H9 (cell line): ENCODE measurements around the gene UNC5A. TPM values are rescaled to one million over a fixed set of nuclear protein-coding genes. Genes with fewer than 3 reads are reported as not detected.

Source experiments
- DNase-seq: peaks from one replicate; pipeline ENCODE4 v3.0.0-alpha.2; 2017
- H2AFZ ChIP-seq: one replicate; pipeline ENCODE4 v1.6.1; 2013; ENCODE audit warnings: mild to moderate bottlenecking, low read length, control low read depth, moderate library complexity
- H2AK5ac ChIP-seq: 2 replicates; pipeline ENCODE4 v1.6.1; 2013; ENCODE audit warnings: low read length, control low read depth, mixed read lengths; ENCODE audit not compliant: insufficient read length
- H2BK120ac ChIP-seq: one replicate; pipeline ENCODE4 v1.6.1; 2013; ENCODE audit warnings: low read depth, mild to moderate bottlenecking, low read length, control low read depth, inconsistent platforms; ENCODE audit not compliant: poor library complexity, severe bottlenecking
- H2BK12ac ChIP-seq: 2 replicates; pipeline ENCODE4 v1.6.1; 2013; ENCODE audit warnings: low read length, control low read depth, mixed read lengths, low read depth; ENCODE audit not compliant: insufficient read length
- H2BK15ac ChIP-seq: 2 replicates; pipeline ENCODE4 v1.6.1; 2013; ENCODE audit warnings: low read depth, low read length, control low read depth
- H2BK20ac ChIP-seq: one replicate; pipeline ENCODE4 v1.6.1; 2013; ENCODE audit warnings: low read depth, mild to moderate bottlenecking, low read length, control low read depth, inconsistent platforms; ENCODE audit not compliant: poor library complexity, severe bottlenecking
- H2BK5ac ChIP-seq: 2 replicates; pipeline ENCODE4 v1.6.1; 2013; ENCODE audit warnings: low read length, control low read depth, mixed read lengths; ENCODE audit not compliant: insufficient read length
- H3K14ac ChIP-seq: 2 replicates; pipeline ENCODE4 v1.6.1; 2013; ENCODE audit warnings: low read length, control low read depth; ENCODE audit not compliant: insufficient read depth
- H3K18ac ChIP-seq: 2 replicates; pipeline ENCODE4 v1.6.1; 2013; ENCODE audit warnings: low read depth, mild to moderate bottlenecking, mixed read lengths, low read length, control low read depth; ENCODE audit not compliant: insufficient read length
- H3K23ac ChIP-seq: 2 replicates; pipeline ENCODE4 v1.6.1; 2013; ENCODE audit warnings: low read length, control low read depth, mixed read lengths, low read depth; ENCODE audit not compliant: insufficient read length
- H3K23me2 ChIP-seq: 2 replicates; pipeline ENCODE4 v1.6.1; 2013; ENCODE audit warnings: low read depth, mild to moderate bottlenecking, mixed read lengths, low read length, control low read depth; ENCODE audit not compliant: insufficient read length, poor library complexity, severe bottlenecking
- H3K27ac ChIP-seq: 2 replicates; pipeline ENCODE4 v1.5.1; 2013; ENCODE audit warnings: low read length, control low read depth, mixed read lengths, low read depth; ENCODE audit not compliant: insufficient read length
- H3K27me3 ChIP-seq: 2 replicates; pipeline ENCODE4 v1.6.1; 2013; ENCODE audit warnings: low read length, control low read depth, inconsistent platforms; ENCODE audit not compliant: insufficient read depth
- H3K4ac ChIP-seq: 2 replicates; pipeline ENCODE4 v1.6.1; 2013; ENCODE audit warnings: low read depth, mild to moderate bottlenecking, control low read depth, inconsistent platforms, low read length, moderate library complexity
- H3K4me1 ChIP-seq: 2 replicates; pipeline ENCODE4 v1.6.1; 2013; ENCODE audit warnings: low read length, control low read depth, inconsistent platforms; ENCODE audit not compliant: insufficient read depth
- H3K4me2 ChIP-seq: 2 replicates; pipeline ENCODE4 v1.6.1; 2013; ENCODE audit warnings: low read length, control low read depth, mixed read lengths; ENCODE audit not compliant: insufficient read length, insufficient read depth
- H3K56ac ChIP-seq: 2 replicates; pipeline ENCODE4 v1.6.1; 2013; ENCODE audit warnings: low read depth, mild to moderate bottlenecking, mixed read lengths, low read length, control low read depth; ENCODE audit not compliant: insufficient read length
- H3K79me1 ChIP-seq: 2 replicates; pipeline ENCODE4 v1.6.1; 2013; ENCODE audit warnings: low read depth, mild to moderate bottlenecking, moderate library complexity, low read length, control low read depth, inconsistent platforms; ENCODE audit not compliant: insufficient read depth, poor library complexity, severe bottlenecking
- H3K79me2 ChIP-seq: 2 replicates; pipeline ENCODE4 v1.6.1; 2013; ENCODE audit warnings: low read length, control low read depth, inconsistent platforms; ENCODE audit not compliant: insufficient read depth
- H3K9ac ChIP-seq: 2 replicates; pipeline ENCODE4 v1.6.1; 2013; ENCODE audit warnings: low read length, control low read depth, mixed read lengths; ENCODE audit not compliant: insufficient read length; ENCODE audit errors: extremely low read depth
- H3K9me3 ChIP-seq: one replicate; pipeline ENCODE4 v1.6.1; 2013; ENCODE audit warnings: low read depth, low read length, inconsistent platforms; ENCODE audit not compliant: control insufficient read depth
- H3T11ph ChIP-seq: one replicate; pipeline ENCODE4 v1.6.1; 2013; ENCODE audit warnings: mild to moderate bottlenecking, low read length, control low read depth, inconsistent platforms
- H4K20me1 ChIP-seq: one replicate; pipeline ENCODE4 v1.6.1; 2013; ENCODE audit not compliant: control insufficient read depth, insufficient read length, insufficient read depth
- H4K5ac ChIP-seq: 2 replicates; pipeline ENCODE4 v1.6.1; 2013; ENCODE audit warnings: low read depth, mild to moderate bottlenecking, mixed read lengths, low read length, control low read depth; ENCODE audit not compliant: insufficient read length
- H4K8ac ChIP-seq: replicated peaks from 2 replicates; pipeline ENCODE4 v1.6.1; 2013; ENCODE audit warnings: low read length, control low read depth, mixed read lengths, low read depth; ENCODE audit not compliant: insufficient read length
- H4K91ac ChIP-seq: 2 replicates; pipeline ENCODE4 v1.6.1; 2013; ENCODE audit warnings: low read depth, mild to moderate bottlenecking, moderate library complexity, mixed read lengths, low read length, control low read depth; ENCODE audit not compliant: insufficient read length
- H3K27ac Mint-ChIP-seq, 3 experiments: 2 replicates in 2 of 3; 3 replicates in 1 of 3; pipeline ENCODE4 v1.8.0; 2020 to 2021; ENCODE audit warnings: mixed read lengths in 3 of 3, mild to moderate bottlenecking in 1 of 3, moderate library complexity in 1 of 3
- H3K27me3 Mint-ChIP-seq: 2 replicates; pipeline ENCODE4 v1.8.0; 2021; ENCODE audit warnings: low read depth, mild to moderate bottlenecking, moderate library complexity, mixed read lengths
- H3K36me3 Mint-ChIP-seq, 3 experiments: 2 replicates in 2 of 3; 3 replicates in 1 of 3; pipeline ENCODE4 v1.8.0; 2020 to 2021; ENCODE audit warnings: low read depth in 3 of 3, mixed read lengths in 3 of 3; ENCODE audit not compliant: insufficient read depth in 1 of 3
- H3K4me1 Mint-ChIP-seq, 2 experiments: 2 replicates each; pipeline ENCODE4 v1.8.0; 2020; ENCODE audit warnings: mixed read lengths in 2 of 2
- H3K4me3 Mint-ChIP-seq, 2 experiments: 2 replicates in 1 of 2; 3 replicates in 1 of 2; pipeline ENCODE4 v1.8.0; 2020 to 2021; ENCODE audit warnings: mild to moderate bottlenecking in 2 of 2, mixed read lengths in 2 of 2, moderate library complexity in 1 of 2
- H3K9me3 Mint-ChIP-seq, 2 experiments: 2 replicates in 1 of 2; 3 replicates in 1 of 2; pipeline ENCODE4 v1.8.0; 2020; ENCODE audit warnings: mild to moderate bottlenecking in 2 of 2, mixed read lengths in 2 of 2, moderate library complexity in 1 of 2
- whole genome bisulfite sequencing: extraction: QIAGEN DNeasy Blood & Tissue Kit; methylation state at CpG from one replicate; pipeline ENCODE4 v1.1.7; 2013; ENCODE audit warnings: missing lambda C conversion rate, low lambda C conversion rate, mixed read lengths; ENCODE audit not compliant: insufficient read length; ENCODE audit errors: extremely low coverage; 5-methylcytosine and 5-hydroxymethylcytosine counted together
- total RNA-seq: library from RNA; stranded (reverse); gene quantifications from 2 replicates; pipeline ENCODE4 v1.2.1, GENCODE V29; 2021
- TF ChIP-seq, protein P1 (sequence below): fragments of 200-600 bp; sonication (generic); conservative IDR thresholded peaks from 3 replicates; pipeline ENCODE4 v1.8.0; 2021; ENCODE audit warnings: antibody characterized with exemption, mild to moderate bottlenecking

The UNC5A gene
- total RNA-seq, 1 experiment from 2014 or later: 4.4 TPM

GRCh38 chr5:176899946-176900779 lies 89.8 kb downstream of the UNC5A start:
- no peaks in the 10 kb centered on the region for H3K27me3 ChIP-seq
- H3K18ac ChIP-seq: no peak overlapping the region
- H3K9me3 ChIP-seq: no peaks in the 10 kb centered on the region
- no peaks in the 10 kb centered on the region for H4K20me1 ChIP-seq
- H3K79me2 ChIP-seq: no peaks in the 10 kb centered on the region
- H3K79me1 ChIP-seq: no peaks in the 10 kb centered on the region
- Mint-ChIP-seq H3K27ac (peak overlapping the region in 2 of 3 experiments; percentile 6 to 13; a peak in 3 of 7 replicates), H3K36me3 (peaks cover 11 to 32% (median 13%) of the 10 kb centered on the region in 3 experiments; a peak in 6 of 7 replicates), H3K9me3 (no peaks in the 10 kb centered on the region), H3K27me3 (peaks cover 5% of the 10 kb centered on the region), H3K4me1 (peaks cover 24 to 27% of the 10 kb centered on the region in 2 experiments), H3K4me3 (no peak overlapping the region)
- no peak overlapping the region for H3K4me2 ChIP-seq
- no peak overlapping the region for H3K14ac ChIP-seq
- no peak overlapping the region for H2BK12ac ChIP-seq
- DNase-seq: no peak
- no peak overlapping the region for H3K9ac ChIP-seq
- no peak overlapping the region for H3K23ac ChIP-seq
- H2BK20ac ChIP-seq: no peak overlapping the region
- no peaks in the 10 kb centered on the region for H3K23me2 ChIP-seq
- no CpG with 5 or more reads among the region's 4 CpGs for WGBS
- no peak overlapping the region for H4K8ac ChIP-seq
- H2BK15ac ChIP-seq: no peak overlapping the region
- H2AFZ ChIP-seq: no peak overlapping the region
- H4K91ac ChIP-seq: no peak overlapping the region
- TF ChIP-seq, protein P1, sequence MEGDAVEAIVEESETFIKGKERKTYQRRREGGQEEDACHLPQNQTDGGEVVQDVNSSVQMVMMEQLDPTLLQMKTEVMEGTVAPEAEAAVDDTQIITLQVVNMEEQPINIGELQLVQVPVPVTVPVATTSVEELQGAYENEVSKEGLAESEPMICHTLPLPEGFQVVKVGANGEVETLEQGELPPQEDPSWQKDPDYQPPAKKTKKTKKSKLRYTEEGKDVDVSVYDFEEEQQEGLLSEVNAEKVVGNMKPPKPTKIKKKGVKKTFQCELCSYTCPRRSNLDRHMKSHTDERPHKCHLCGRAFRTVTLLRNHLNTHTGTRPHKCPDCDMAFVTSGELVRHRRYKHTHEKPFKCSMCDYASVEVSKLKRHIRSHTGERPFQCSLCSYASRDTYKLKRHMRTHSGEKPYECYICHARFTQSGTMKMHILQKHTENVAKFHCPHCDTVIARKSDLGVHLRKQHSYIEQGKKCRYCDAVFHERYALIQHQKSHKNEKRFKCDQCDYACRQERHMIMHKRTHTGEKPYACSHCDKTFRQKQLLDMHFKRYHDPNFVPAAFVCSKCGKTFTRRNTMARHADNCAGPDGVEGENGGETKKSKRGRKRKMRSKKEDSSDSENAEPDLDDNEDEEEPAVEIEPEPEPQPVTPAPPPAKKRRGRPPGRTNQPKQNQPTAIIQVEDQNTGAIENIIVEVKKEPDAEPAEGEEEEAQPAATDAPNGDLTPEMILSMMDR: no peak
- no peak overlapping the region for H2BK5ac ChIP-seq
- no peak overlapping the region for H2AK5ac ChIP-seq
- no peak overlapping the region for H3K4ac ChIP-seq
- no peak overlapping the region for H3K27ac ChIP-seq
- no peak overlapping the region for H3T11ph ChIP-seq
- H2BK120ac ChIP-seq: no peak overlapping the region
- H4K5ac ChIP-seq: no peak overlapping the region
- H3K56ac ChIP-seq: no peak overlapping the region
- no peaks in the 10 kb centered on the region; the same call in 1 of the 2 replicates for H3K4me1 ChIP-seq
